Renal cortex interstitium (tissue), 3 donors: ENCODE measurements around the gene MAGT1. TPM values are rescaled to one million over a fixed set of nuclear protein-coding genes. Genes with fewer than 3 reads are reported as not detected.

ENCODE experiments used
- polyA plus RNA-seq, 3 donors: library from polyadenylated mRNA; unstranded; fragments of 120-200 nt; gene quantifications; one replicate each; pipeline ENCODE4 v1.2.1, GENCODE V29; 2013; ENCODE audit not compliant: insufficient read length in 3 of 3

The MAGT1 gene
- polyA plus RNA-seq, 3 donors = 83.8 to 104 (median 93.1) TPM

Other genes starting within 250 kb of the MAGT1 start
- gene ATRX, start 109.2 kb downstream of the MAGT1 start, polyA plus RNA-seq = 10 to 100 TPM; 83.6 to 98.7 (median 96.1) TPM
- 100 to 1,000 TPM; 238 to 353 (median 341) TPM for gene COX7B, start 4.0 kb upstream of the MAGT1 start, polyA plus RNA-seq
- gene ATP7A, start 15.3 kb upstream of the MAGT1 start, polyA plus RNA-seq = 10 to 100 TPM; 15.0 to 17.0 (median 16.6) TPM
- under 1 TPM in 2 of 3 donors, not detected in 1; 0.28 to 0.29 TPM for gene PGAM4, start 74.2 kb upstream of the MAGT1 start, polyA plus RNA-seq
- gene PGK1, start 208.8 kb upstream of the MAGT1 start, polyA plus RNA-seq = 100 to 1,000 TPM; 388 to 454 (median 416) TPM
- 10 to 100 TPM; 47.2 to 55.3 (median 48.8) TPM for gene TAF9B, start 244.2 kb upstream of the MAGT1 start, polyA plus RNA-seq